HepG2 (cell line): ENCODE data around the gene CACNA1H. TPM values are rescaled to one million over a fixed set of nuclear protein-coding genes. Genes with fewer than 3 reads are reported as not detected.

ENCODE experiments used
- ATF1 ChIP-seq: IDR thresholded peaks from 2 replicates; pipeline ENCODE4 v1.6.1; 2016; ENCODE audit warnings: mild to moderate bottlenecking, control low read depth
- ATF6 ChIP-seq: sonication (generic); formaldehyde crosslinking; conservative IDR thresholded peaks from 2 replicates; pipeline ENCODE4 v1.4.0; 2020; ENCODE audit warnings: missing genetic modification reagents
- GLI4 ChIP-seq: sonication (generic); formaldehyde crosslinking; IDR thresholded peaks from 2 replicates; pipeline ENCODE4 v1.5.1; 2020; ENCODE audit warnings: missing genetic modification reagents, mild to moderate bottlenecking, moderate library complexity, borderline replicate concordance
- HNRNPH1 ChIP-seq: fragments of 200-400 bp; formaldehyde crosslinking; optimal IDR thresholded peaks from 2 replicates; pipeline ENCODE3; 2017; ENCODE audit warnings: mild to moderate bottlenecking, low read depth, low read length
- KDM1A ChIP-seq: IDR thresholded peaks from 2 replicates; pipeline ENCODE4 v1.6.1; 2016; ENCODE audit warnings: missing compliant biosample characterization
- KLF16 ChIP-seq, 2 experiments: sonication (generic) in 1 of 2; formaldehyde crosslinking in 1 of 2; IDR thresholded peaks; 2 replicates each; pipeline versions ENCODE4 v1.6.1 to v1.8.0; 2016 to 2023; ENCODE audit warnings: missing genetic modification reagents in 2 of 2, missing compliant biosample characterization in 1 of 2
- LBX2 ChIP-seq: sonication (generic); formaldehyde crosslinking; IDR thresholded peaks from 2 replicates; pipeline ENCODE4 v1.5.0; 2020; ENCODE audit warnings: missing genetic modification reagents, mild to moderate bottlenecking, borderline replicate concordance
- NFIC ChIP-seq: IDR thresholded peaks from 2 replicates; pipeline ENCODE4 v1.6.1; 2012; ENCODE audit warnings: mild to moderate bottlenecking, low read length, inconsistent platforms
- ONECUT2 ChIP-seq: sonication (generic); formaldehyde crosslinking; IDR thresholded peaks from 2 replicates; pipeline ENCODE4 v1.4.0; 2020; ENCODE audit warnings: missing genetic modification reagents
- SALL1 ChIP-seq: sonication (generic); formaldehyde crosslinking; IDR thresholded peaks from 2 replicates; pipeline ENCODE4 v1.8.0; 2022; ENCODE audit warnings: mild to moderate bottlenecking, missing genetic modification reagents
- SIN3B ChIP-seq: fragments of 150-350 bp; IDR thresholded peaks from 2 replicates; pipeline ENCODE4 v1.6.1; 2014; ENCODE audit warnings: low read length
- SUZ12 ChIP-seq: fragments of 150-350 bp; IDR thresholded peaks from 2 replicates; pipeline ENCODE4 v1.6.1; 2014; ENCODE audit warnings: low read depth, low read length
- WIZ ChIP-seq: sonication (generic); formaldehyde crosslinking; IDR thresholded peaks from 2 replicates; pipeline ENCODE4 v1.5.1; 2020; ENCODE audit warnings: mild to moderate bottlenecking, missing genetic modification reagents
- ZBED4 ChIP-seq: sonication (generic); formaldehyde crosslinking; IDR thresholded peaks from 2 replicates; pipeline ENCODE4 v1.4.0; 2020; ENCODE audit warnings: missing genetic modification reagents, borderline replicate concordance
- ZFAT ChIP-seq: sonication (generic); formaldehyde crosslinking; conservative IDR thresholded peaks from 2 replicates; pipeline ENCODE4 v1.8.1; 2023; ENCODE audit warnings: missing genetic modification reagents, inconsistent platforms
- ZNF160 ChIP-seq: sonication (generic); formaldehyde crosslinking; IDR thresholded peaks from 2 replicates; pipeline ENCODE4 v1.8.0; 2022; ENCODE audit warnings: mild to moderate bottlenecking, inconsistent platforms, missing genetic modification reagents
- ZNF33A ChIP-seq: sonication (generic); formaldehyde crosslinking; IDR thresholded peaks from 2 replicates; pipeline ENCODE4 v1.5.1; 2020; ENCODE audit warnings: missing genetic modification reagents, mild to moderate bottlenecking, moderate library complexity, borderline replicate concordance
- ZNF7 ChIP-seq: IDR thresholded peaks from 2 replicates; pipeline ENCODE4 v1.6.1; 2016; ENCODE audit warnings: missing biosample characterization, missing genetic modification reagents
- ZNF776 ChIP-seq: sonication (generic); formaldehyde crosslinking; IDR thresholded peaks from 2 replicates; pipeline ENCODE4 v1.4.0; 2020; ENCODE audit warnings: mild to moderate bottlenecking, missing genetic modification reagents
- ZNF777 ChIP-seq: sonication (generic); formaldehyde crosslinking; IDR thresholded peaks from 2 replicates; pipeline ENCODE4 v1.4.0; 2020; ENCODE audit warnings: missing genetic modification reagents
- ZSCAN22 ChIP-seq: sonication (generic); formaldehyde crosslinking; IDR thresholded peaks from 2 replicates; pipeline ENCODE4 v1.4.0; 2020; ENCODE audit warnings: mild to moderate bottlenecking, missing genetic modification reagents
- polyA plus RNA-seq, 8 experiments: library from polyadenylated mRNA; depleted of rRNA in 3 of 8; stranded (reverse) in 7 of 8; unstranded in 1 of 8; fragments of >200 nt; fragmentation: Illumina TruSeq in 4 of 8; extraction: Trizol in 4 of 8; gene quantifications; 2 replicates each; pipeline versions ENCODE4 v1.2.1 to v1.2.3, GENCODE V29; 2011 to 2016; ENCODE audit warnings: low read depth in 4 of 8, missing spikeins in 1 of 8, mixed read lengths in 1 of 8; ENCODE audit not compliant: insufficient read depth in 1 of 8
- total RNA-seq, 5 experiments: library from RNA; depleted of rRNA; stranded (reverse); fragments of >200 nt; fragmentation: Illumina TruSeq; extraction: Trizol; gene quantifications; 2 replicates each; pipeline ENCODE4 v1.2.3, GENCODE V29; 2016; ENCODE audit warnings: low read depth in 1 of 5
- TF ChIP-seq, protein P1 (sequence below): sonication (generic); formaldehyde crosslinking; IDR thresholded peaks from 2 replicates; pipeline ENCODE4 v1.4.0; 2020; ENCODE audit warnings: missing genetic modification reagents

CACNA1H gene
- total and polyA plus RNA-seq, 2 of the 13 experiments (the other 11 are each of a cell fraction or from before 2014, with no cell fraction given) = 0.40 to 1.8 TPM

GRCh38 chr16:1137604-1138003 is 15.3 kb upstream of the CACNA1H start (continued):
- TF ChIP-seq ZFAT (no peak), ZNF777 (no peak), ZSCAN22 (CRISPR knock-in tag) (no peak), SALL1 (no peak; the same call in 1 of the 2 replicates), NFIC (no peak), ATF1 (CRISPR knock-in tag) (no peak), ZNF33A (CRISPR knock-in tag) (no peak), KLF16 (CRISPR knock-in tag; IDR thresholded peaks at IDR 0.05) (0 out of 4 replicates have a peak, but pooled peaks of 1 of the 2 experiments have one; percentile 67), LBX2 (CRISPR knock-in tag) (no peak), ZNF160 (CRISPR knock-in tag) (no peak), ONECUT2 (CRISPR knock-in tag) (no peak), SIN3B (no peak), GLI4 (CRISPR knock-in tag) (no peak), ZBED4 (CRISPR knock-in tag) (no peak), HNRNPH1 (no peak), KDM1A (no peak), ATF6 (CRISPR knock-in tag) (no peak), ZNF7 (no peak), SUZ12 (no peak), ZNF776 (CRISPR knock-in tag) (no peak), WIZ (no peak)
- TF ChIP-seq, protein P1, sequence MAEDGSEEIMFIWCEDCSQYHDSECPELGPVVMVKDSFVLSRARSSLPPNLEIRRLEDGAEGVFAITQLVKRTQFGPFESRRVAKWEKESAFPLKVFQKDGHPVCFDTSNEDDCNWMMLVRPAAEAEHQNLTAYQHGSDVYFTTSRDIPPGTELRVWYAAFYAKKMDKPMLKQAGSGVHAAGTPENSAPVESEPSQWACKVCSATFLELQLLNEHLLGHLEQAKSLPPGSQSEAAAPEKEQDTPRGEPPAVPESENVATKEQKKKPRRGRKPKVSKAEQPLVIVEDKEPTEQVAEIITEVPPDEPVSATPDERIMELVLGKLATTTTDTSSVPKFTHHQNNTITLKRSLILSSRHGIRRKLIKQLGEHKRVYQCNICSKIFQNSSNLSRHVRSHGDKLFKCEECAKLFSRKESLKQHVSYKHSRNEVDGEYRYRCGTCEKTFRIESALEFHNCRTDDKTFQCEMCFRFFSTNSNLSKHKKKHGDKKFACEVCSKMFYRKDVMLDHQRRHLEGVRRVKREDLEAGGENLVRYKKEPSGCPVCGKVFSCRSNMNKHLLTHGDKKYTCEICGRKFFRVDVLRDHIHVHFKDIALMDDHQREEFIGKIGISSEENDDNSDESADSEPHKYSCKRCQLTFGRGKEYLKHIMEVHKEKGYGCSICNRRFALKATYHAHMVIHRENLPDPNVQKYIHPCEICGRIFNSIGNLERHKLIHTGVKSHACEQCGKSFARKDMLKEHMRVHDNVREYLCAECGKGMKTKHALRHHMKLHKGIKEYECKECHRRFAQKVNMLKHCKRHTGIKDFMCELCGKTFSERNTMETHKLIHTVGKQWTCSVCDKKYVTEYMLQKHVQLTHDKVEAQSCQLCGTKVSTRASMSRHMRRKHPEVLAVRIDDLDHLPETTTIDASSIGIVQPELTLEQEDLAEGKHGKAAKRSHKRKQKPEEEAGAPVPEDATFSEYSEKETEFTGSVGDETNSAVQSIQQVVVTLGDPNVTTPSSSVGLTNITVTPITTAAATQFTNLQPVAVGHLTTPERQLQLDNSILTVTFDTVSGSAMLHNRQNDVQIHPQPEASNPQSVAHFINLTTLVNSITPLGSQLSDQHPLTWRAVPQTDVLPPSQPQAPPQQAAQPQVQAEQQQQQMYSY (CRISPR knock-in tag) = no peak
